Kidney capillary endothelial cell (primary cell): ENCODE measurements around the gene REXO1.
"Not testable (repeated sequence)": the region's sequence is repeated elsewhere in the genome, so short reads cannot be mapped to it uniquely, and the experiment has no call there.

Experiments used
- DNase-seq: peaks from one replicate; pipeline ENCODE4 v3.0.0-alpha.2; 2018; ENCODE audit warnings: low spot score

Gene REXO1, protein sequence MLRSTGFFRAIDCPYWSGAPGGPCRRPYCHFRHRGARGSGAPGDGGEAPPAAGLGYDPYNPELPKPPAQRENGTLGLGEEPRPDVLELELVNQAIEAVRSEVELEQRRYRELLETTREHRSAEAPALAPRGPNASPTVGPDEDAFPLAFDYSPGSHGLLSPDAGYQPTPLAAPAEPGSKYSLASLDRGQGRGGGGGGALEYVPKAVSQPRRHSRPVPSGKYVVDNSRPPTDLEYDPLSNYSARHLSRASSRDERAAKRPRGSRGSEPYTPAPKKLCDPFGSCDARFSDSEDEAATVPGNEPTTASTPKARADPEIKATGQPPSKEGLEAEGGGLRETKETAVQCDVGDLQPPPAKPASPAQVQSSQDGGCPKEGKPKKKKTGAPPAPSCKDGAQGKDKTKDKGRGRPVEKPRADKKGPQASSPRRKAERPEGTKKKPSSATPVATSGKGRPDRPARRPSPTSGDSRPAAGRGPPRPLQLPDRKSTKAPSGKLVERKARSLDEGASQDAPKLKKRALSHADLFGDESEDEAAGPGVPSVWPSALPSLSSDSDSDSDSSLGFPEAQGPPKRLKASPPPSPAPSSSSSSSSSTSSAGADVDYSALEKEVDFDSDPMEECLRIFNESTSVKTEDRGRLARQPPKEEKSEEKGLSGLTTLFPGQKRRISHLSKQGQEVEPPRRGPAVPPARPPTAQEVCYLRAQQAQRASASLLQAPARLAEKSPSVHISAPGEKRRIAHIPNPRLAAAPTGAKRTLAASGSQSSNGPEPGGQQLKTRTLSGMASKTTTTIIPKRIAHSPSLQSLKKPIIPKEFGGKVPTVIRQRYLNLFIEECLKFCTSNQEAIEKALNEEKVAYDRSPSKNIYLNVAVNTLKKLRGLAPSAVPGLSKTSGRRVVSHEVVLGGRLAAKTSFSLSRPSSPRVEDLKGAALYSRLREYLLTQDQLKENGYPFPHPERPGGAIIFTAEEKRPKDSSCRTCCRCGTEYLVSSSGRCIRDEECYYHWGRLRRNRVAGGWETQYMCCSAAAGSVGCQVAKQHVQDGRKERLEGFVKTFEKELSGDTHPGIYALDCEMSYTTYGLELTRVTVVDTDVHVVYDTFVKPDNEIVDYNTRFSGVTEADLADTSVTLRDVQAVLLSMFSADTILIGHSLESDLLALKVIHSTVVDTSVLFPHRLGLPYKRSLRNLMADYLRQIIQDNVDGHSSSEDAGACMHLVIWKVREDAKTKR

DNA sequence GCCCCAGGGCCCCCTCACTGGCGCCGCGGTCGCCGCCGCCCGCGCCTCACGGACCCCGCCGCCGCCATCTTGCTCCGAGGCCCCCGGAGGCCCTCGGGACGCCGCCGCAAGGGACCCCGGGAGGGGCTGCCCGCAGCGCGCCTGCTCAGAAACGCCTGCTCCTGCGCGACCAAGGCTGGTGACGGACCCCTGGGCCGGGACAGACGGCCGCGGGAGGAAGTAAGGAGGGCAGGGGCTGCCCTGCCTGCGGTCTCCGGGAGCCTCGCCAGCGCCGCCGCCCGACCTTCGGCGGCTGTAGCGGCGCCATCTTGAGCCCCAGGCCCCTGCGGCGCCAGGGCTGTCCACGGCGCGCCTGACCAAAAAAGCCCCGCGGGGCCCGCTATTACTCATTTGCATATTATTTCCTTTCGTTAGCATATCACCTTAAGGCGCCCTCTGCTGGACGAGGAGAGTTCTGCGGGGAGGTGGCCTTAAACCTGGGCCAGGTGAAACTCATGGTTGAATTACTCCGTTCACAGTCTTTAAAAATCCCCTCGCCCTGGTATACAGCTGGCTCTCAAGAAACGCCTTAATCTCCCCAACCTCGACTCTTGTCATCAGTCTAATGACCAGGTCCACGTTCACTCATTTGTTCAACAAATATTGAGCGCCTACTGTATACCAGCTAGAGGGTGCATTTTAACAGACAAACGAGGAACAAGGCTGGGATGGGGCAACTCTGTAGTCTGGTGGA lies at the start of gene REXO1:
Gene REXO1 (minus strand): TSS at position 85 of the 733 bp plus-strand sequence. CDS start 125 bp downstream, outside the sequence.
- peak; percentile 91 for DNase-seq

DNA sequence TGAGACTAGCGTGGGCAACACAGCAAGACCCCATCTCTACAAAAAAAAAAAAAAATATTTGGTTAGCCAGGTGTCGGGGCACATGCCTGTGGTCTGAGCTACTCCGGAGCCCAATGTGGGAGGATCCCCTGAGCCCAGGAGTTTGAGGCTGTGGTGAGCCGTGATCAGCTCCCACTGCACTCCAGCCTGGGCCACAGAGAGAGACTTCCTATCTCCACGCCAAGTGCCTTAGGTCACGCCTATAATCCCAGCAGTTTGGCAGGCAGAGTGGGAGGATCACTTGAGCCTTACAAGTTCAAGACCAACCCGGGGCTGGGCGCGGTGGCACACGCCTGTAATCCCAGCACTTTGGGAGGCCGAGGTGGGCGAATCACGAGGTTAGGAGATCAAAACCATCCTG lies 48.2 kb upstream of the REXO1 start:
- no peak for DNase-seq

DNA sequence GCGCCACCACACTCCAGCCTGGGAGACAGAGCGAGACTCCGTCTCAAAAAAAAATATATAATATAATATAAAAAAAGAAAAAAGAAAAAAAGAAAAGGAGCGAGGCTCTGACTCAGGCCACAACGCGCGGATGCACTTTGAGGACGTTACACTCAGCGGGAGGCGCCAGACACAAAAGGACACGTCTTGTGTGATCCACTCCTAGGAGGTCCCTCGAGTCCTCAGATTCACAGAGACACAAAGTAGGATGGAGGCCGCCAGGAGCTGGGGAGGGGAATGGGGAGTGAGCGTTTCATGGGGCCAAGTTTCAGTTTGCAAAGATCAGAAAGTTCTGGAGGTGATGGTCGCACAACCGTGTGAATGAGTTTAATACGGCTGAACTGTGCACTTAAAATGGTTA lies 45.5 kb upstream of the REXO1 start:
- no peak for DNase-seq

DNA sequence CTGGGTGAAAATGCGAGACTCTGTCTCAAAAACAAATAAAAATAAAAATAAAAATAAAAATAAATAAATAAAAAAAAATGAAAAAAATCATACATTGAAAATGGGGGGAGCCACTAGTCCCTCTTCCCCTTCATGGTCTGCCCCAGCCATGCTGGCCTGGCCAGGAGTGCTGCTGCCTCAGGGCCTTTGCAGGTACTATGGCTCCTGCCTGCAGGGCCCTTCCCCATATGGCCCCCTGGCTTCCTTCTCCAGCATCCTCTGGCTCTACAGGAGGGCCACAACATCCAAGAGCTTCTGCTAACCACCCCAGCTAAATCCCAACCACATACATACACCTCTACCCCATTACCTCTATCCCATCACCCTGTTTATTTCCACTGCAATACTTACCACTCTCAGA lies 41.6 kb upstream of the REXO1 start:
- DNase-seq, result no peak

DNA sequence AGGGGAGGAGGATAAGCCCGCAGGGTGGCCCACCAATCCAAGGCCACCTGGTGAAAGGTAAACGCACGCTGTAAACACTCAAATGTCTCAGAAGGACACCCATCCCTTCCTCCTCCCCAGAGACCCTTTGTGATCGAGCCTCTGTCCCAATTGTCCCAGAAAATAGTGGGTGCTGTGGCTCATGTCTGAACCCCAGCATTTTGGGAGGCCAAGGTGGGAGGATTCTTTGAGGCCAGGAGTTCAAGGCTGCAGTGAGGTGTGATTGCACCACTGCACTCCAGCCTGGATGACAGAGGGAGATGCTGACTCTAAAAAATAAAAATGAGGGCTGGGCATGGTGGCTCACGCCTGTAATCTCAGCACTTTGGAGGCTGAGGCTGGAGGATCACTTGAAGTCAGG lies 40.1 kb upstream of the REXO1 start:
- DNase-seq, result no peak

DNA sequence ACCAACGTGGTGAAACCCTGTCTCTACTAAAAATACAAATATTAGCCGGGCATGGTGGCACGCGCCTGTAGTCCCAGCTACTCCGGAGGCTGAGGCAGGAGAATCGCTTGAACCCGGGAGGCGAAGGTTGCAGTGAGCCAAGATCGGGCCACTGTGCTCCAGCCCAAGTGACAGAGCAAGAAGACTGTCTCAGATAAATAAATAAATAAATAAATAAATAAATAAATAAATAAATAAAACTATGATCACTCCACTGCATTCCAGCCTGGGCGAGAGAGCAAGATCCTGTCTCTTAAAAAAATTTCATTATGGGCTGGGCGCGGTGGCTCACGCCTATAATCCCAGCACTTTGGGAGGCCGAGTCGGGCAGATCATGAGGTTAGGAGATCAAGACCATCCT lies 38.1 kb upstream of the REXO1 start:
- not testable (repeated sequence) for DNase-seq

DNA sequence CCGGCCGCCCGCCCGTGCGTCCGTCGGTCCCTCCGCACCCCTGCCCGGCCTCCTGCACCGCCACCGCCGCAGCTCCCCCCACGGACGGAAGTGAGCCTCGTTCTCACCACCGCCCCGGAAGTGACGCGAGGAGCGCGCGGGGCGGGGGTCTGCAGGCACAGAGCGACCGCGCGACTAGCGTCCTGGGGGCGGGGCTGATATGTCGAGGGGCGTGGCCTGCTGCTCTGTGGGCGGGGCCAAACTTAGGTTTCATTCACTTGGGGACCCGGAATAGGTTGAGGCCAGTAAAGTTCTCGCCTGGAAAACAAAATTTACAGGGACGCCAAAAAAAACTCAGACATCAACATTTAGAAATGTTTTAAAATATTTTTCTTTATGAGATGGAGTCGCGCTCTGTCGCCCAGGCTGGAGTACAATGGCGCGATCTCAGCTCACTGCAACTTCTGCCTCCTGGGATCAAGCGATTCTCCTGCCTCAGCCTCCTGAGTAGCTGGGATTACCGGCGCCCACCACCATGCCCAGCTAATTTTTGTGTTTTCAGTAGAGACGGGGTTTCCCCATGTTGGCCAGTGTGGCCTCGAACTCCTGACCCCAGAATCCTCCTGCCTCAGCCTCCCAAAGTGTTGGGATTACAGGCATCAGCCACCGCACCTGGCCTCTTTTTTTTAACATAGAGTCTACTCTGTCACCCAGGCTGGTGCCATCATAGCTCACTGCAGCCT lies 37.3 kb upstream of the REXO1 start, which contains the start of gene ABHD17A:
Gene ABHD17A (minus strand): TSS at position 99 of the 722 bp plus-strand sequence. CDS start 3,930 bp downstream, outside the sequence.
- peak; percentile 93 for DNase-seq

DNA sequence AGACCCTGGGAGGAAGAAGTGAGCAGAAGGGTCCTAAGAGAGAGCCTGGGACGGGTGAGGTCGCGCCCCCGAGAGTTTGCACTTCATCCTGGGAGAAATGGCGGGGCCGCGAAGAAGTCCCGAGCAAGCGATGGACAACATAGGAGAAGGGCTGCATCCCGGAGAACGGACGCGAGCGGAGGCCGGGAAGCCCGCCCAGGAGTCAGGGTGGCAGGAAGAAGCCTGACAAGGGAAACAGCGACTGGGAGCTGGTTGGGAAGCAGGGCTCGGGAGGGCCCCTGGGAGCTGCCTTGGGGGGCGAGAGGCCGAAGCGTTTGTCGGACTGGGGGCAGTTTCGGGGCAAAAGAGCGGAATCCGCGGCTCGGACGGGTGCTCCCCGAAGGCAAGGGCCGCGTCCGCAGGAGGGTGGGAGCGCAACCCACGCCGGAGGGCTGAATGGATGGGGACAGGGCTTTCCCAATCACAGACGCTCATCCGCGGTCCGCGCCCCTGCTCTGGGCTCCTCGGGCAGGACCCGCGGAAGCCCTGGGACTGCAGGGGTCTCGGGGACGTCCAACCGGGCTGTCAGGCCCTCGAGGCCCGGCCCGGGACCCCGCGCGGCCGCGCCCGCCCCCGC lies 36.5 kb upstream of the REXO1 start:
- DNase-seq, result no peak

DNA sequence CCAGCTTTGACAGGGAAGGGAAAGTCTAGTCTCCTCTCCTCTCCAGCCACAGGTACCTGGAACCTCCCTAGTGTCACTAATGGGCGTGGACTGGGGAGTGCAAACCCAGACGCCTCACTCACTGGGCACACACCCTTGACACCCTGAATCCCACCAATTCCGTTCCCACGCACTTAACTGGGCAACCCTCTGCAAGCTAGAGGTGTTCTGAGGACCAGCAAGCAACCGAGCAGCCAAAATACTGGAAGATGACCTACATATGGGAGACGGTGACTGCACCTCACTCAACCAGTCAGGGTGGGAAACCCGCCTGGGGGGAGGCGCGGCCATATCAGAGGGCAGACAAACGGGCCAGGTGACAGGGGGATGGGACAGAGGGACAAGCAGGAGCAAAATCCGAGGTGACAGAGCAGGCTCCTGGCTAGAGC lies 36.0 kb upstream of the REXO1 start:
- DNase-seq, result no peak

DNA sequence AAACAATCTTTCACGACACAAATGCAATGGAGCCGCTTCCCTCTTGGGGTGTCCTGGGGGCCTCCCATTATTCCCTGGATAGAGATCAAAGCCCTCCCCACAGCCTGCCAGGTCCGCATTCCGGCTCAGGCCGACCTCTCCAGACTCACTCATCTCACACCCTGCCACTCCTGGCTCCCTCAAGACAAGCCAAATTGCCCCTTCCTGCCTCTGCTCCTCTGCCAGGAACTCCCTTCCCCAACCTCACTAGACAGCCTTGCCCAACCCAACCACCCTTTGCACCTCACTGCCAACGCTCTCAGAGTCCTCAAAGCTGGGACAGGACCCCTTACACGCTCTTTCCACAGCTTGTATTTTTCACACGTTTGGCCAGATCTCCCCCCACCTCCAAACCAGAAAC lies 35.5 kb upstream of the REXO1 start:
- DNase-seq, result no peak

DNA sequence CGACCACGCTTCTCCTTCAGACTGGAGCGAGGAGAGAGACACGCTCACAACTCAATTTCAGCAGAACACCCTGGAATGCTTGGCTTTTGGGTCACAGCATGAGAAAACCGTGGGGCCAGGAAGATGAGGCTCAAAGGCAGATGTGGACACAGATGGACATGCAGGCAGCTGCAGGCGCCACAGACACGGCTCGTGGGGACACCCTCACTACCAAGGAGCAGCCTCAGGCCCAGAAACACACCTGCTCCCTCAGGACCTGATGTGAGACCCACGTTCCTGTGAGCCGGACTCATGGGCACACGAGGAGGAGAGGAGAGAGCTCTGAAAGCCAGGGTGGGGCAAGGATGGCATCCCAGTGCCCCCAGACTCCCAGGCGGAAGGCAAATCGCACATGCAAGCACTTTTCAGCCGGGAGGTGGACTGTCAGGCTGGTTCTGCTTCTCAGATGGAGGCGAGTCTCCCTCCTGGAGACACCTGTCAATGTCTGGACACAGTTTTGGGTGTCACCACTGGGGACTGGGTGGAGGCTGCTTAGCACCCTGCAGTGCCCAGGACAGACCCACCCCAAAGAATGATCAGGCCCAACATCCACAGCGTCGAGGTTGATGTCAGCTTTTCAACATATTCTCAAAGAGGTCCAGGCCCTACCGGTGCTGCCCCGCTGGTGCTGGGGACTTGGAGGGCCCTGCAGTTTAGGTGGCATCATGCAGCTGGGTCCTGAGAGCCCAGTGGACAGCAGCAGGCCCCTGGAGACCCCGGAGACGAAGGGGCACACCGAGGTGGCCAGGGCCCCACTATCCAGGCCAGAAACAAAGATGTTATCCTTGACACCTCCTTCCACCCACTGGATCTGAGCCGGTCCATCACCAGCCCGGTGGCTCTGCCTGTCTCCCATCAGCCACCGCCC lies 34.8 kb upstream of the REXO1 start:
- DNase-seq, result no peak

DNA sequence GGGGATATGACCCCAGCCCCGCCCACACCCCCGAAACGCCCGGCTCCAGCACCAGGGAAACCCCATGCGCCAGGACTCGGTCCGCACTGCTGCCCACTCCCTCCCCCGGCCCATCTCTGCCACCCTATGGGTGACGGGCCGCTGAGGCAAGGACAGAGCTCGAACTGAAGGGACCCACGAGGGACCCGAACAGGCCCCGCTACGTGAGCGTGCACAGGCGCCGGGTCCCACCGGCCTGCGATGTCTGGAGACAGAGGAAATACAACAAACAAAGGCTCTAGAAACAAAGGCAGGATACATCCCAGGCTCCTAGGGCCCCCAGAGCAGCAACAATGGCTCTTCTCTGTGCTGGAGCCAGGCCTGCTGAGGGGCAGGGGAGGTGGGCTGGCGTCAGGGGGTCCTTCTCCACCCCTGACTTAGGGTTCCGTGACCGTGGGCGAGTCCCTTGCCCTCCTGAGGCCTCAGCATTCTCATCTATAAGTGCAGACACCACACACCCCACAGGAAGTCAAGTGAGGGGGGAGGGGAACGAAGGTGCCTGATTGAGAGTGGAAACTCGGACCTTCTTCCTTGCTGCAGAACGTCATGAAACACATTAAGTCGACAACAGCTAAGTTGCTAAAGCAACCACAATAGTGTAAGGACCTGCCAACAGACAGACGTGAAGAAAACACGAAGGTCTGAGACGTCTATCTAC lies 34.0 kb upstream of the REXO1 start:
- DNase-seq, result peak; percentile 68

DNA sequence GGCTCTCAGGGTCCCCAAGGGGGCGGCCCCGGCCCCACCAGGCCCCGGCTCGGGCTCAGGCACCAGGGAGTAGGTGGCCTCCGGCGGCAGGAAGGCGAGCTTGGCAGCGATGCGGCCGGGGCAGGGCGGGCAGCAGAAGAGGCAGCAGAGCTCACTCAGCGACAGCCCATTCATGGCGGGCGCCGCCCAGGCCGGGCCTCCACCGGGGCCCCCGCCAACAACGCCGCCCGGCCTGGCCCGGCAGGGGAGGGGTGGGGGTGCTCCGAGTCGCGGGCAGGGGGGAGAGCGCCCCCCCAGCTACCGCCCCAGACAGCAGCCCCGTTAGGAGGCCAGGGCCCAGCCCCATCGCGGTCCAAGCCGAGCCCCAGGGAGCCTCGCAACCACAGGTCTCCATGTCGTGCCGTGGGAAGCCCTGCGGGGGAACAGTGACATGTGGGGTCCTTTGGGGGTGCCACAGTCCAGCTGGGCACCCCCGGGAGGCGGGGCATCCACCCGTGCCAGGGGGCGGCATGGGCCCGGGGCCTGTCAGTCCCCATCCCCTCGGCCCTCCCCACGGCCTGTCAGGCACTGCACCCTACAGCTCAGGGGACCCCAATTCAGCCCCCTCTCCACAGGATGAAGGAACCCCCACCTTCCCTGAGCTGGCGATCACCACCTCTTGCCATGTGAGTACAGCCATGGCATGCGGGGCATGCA lies 33.3 kb upstream of the REXO1 start:
- not testable (repeated sequence) for DNase-seq

DNA sequence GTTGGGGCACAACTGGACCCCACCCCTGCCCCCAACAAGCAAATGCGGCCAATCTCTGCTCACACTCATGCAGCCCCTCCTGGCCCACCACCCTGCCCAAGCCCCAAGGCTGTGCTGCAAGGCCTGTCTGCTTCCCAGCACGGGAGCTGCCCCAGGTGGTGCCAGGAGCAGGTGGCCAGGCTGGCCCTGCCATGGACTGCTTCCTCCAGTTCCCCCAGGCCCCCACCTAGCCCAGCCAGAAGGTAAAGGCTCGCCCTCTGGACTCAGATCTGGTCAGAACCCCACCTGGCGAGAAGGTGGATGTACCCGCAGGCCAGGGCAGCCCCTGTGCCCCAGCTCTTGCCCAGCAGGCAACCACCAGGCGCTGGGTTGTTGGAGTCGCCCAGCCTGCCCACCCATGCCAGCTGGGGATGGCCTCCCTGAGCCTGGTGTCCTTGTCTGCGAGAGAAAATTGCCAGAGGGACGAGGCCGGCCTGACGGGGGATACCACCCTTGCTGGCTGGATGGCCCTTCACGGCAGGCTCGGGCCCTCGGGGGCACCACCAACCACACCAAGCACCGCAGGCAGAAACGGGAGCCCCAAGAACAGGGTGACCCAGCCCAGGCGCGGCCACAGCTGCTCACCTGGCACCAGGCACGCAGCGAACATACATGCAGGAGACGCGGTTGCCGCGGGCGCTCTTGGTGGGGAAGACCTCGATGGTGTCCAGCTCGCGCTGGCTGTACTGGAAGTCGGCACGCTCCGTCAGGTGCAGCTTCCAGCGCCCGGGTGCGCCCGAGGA lies 32.5 kb upstream of the REXO1 start:
- DNase-seq, result no peak

DNA sequence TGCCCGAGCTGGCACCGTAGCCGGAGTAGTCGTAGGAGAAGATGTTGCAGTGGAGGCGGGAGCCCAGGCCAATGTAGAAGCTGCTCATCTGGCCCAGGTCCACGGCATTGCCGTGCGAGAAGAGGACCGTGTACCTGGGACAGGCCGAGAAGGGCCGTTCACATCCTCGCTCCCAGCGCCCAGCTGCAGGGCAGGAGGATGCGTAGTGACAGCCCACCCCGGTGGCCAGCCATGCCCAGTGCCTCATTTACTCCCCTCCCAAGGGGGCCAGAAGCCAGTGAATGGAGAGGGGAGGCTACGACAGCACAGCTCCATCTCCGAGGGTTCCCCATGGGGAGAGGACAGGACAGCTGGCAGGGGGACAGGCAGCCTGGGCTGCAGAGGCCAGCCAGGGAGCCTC lies 31.7 kb upstream of the REXO1 start:
- DNase-seq, result not testable (repeated sequence)

DNA sequence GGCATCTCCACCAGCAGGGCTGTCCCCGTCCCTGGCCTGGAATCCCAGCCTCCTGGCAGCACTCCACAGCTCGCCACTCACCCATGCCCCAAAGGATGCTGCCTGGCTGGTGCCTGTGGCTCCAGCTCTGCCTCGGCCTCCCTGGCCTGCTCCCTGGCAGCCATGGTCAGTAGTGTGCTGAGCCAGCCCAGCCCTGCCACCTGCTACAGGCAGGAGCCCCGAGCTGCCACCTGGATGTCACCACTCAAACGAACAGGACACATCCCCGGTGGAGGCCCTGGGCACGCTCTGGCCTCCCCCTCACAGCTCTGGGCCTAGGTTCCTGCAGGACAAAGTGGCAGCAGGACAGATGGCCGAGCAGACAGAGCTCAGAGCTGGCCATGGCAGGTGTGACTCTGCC lies 30.3 kb upstream of the REXO1 start:
- DNase-seq, result not testable (repeated sequence)

DNA sequence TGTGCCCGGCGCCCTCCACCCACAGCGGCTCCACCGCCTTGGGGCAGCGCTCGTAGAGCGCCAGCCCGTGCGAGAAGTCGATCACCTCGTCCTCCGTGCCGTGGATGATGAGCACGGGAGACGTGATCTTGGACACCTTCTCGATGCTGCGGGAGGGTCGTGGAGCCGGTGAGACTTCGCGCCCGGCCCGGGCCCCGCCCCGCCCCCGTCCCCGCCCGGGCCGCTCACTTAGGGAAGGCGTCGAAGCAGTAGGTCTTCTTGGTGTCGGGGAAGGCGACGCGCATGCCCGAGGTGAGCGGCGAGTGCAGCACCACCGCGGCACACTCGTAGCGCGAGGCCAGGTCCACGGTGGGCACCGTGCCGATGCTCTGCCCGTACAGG lies 29.0 kb upstream of the REXO1 start:
- not testable (repeated sequence) for DNase-seq
